ENCODE data around the gene RNH1.

DNA sequence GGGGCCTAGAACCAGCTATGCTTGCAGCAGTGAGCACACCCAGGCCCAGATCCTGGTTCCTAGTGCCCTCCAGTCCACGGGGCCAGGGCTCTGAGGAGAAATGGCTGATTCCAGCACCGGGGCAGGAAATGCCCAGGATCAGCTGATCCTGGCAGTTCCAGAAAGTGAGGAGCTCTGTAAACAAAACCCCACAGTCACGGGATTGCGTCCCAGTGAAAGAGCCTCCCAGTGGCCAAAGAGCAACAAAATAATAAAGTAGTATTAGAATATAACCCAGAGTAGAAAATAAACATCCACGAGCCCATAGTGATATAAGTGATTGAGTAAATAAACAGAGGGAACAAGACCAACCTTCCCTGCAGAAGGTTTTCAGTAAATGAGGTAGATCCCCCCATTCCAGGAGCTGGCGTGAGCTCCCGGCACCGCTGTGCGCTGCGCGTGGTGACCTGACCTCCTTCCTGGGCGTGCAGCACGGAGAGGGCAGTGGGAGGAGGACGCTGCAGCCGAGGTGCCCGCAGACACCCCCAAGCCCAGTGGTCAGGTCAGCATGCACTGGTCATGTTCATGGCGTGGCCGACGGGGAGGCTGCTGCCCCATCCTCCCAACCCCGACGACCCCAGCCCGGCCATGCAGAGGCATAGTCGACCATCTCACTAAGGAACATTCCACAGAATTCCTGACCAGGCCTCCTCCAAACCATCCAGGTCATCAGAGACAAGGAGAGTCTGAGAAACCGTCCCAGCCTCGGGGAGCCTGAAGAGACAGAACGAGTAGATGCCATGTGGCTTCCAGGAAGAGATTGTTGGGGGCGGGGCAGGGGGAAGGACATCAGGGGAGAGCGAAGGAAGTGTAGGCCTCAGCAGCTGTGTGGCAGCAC, 37.1 kb downstream of the RNH1 start:
- TF ChIP-seq, protein P1, sequence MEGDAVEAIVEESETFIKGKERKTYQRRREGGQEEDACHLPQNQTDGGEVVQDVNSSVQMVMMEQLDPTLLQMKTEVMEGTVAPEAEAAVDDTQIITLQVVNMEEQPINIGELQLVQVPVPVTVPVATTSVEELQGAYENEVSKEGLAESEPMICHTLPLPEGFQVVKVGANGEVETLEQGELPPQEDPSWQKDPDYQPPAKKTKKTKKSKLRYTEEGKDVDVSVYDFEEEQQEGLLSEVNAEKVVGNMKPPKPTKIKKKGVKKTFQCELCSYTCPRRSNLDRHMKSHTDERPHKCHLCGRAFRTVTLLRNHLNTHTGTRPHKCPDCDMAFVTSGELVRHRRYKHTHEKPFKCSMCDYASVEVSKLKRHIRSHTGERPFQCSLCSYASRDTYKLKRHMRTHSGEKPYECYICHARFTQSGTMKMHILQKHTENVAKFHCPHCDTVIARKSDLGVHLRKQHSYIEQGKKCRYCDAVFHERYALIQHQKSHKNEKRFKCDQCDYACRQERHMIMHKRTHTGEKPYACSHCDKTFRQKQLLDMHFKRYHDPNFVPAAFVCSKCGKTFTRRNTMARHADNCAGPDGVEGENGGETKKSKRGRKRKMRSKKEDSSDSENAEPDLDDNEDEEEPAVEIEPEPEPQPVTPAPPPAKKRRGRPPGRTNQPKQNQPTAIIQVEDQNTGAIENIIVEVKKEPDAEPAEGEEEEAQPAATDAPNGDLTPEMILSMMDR (IDR thresholded peaks at IDR 0.05), result no peak
- TF ChIP-seq POLR2AphosphoS5 (IDR thresholded peaks at IDR 0.05; ENCODE audit: low read depth, low read length), result peak; percentile 48
- TF ChIP-seq REST (IDR thresholded peaks at IDR 0.05; ENCODE audit: insufficient read depth in 1 of 2, low read depth in 2 of 2, low read length in 1 of 2), result no peak
- TF ChIP-seq SIN3A (IDR thresholded peaks at IDR 0.05; ENCODE audit: borderline replicate concordance, insufficient read depth, low read depth, low read length), result no peak
- no peak for TF ChIP-seq TCF7L2 (IDR thresholded peaks at IDR 0.05; ENCODE audit: low read depth, low read length)

Data from Panc1 (cell line).